ENCODE data around the gene MRPS7.

The MRPS7 gene

GRCh38 chr17:75245011-75245410 lies 16.7 kb upstream of the MRPS7 start:
- H3K9ac ChIP-seq (ENCODE audit: low read depth, low read length, poor library complexity, severe bottlenecking): no peak overlapping the region
- TF ChIP-seq EZH2phosphoT487 (IDR thresholded peaks at IDR 0.05; ENCODE audit: borderline replicate concordance): no peak
- TF ChIP-seq CTCF (conservative IDR thresholded peaks at IDR 0.05; ENCODE audit: low read length): no peak
- H3K36me3 ChIP-seq (ENCODE audit: insufficient read depth, low read length): peaks cover 66% of the 10 kb centered on the region; the same call in 1 of the 2 replicates
- no peaks in the 10 kb centered on the region for H4K20me1 ChIP-seq (ENCODE audit: insufficient read depth, low read length, poor library complexity, severe bottlenecking)
- H3K79me2 ChIP-seq (ENCODE audit: insufficient read depth, low read length): peaks cover 7% of the 10 kb centered on the region; the same call in 1 of the 2 replicates
- no peaks in the 10 kb centered on the region for H3K9me2 ChIP-seq (replicated peaks; ENCODE audit: low read depth, low read length)
- H2AFZ ChIP-seq (ENCODE audit: low read length): no peak overlapping the region
- H3K4me2 ChIP-seq (ENCODE audit: low read depth, low read length, poor library complexity, severe bottlenecking): no peak overlapping the region
- no peak overlapping the region for H3K4me3 ChIP-seq (ENCODE audit: low read length, poor library complexity, severe bottlenecking)
- H3F3A ChIP-seq (ENCODE audit: low read depth): no peaks in the 10 kb centered on the region
- no peaks in the 10 kb centered on the region for H3K27me3 ChIP-seq (ENCODE audit: insufficient read depth, low read length, poor library complexity, severe bottlenecking)
- no peaks in the 10 kb centered on the region for H3K9me3 ChIP-seq (ENCODE audit: insufficient read depth, low read depth, low read length)
- no peaks in the 10 kb centered on the region for H3K4me1 ChIP-seq (ENCODE audit: insufficient read depth, low read length, poor library complexity, severe bottlenecking)

- Histone ChIP-seq H4K20me1 (ENCODE audit: insufficient read depth, low read length, poor library complexity, severe bottlenecking) (no peaks in the 10 kb centered on the region), H2AFZ (ENCODE audit: low read length) (no peak overlapping the region), H3K36me3 (ENCODE audit: insufficient read depth, low read length) (peaks cover 54% of the 10 kb centered on the region; the same call in 1 of the 2 replicates), H3F3A (ENCODE audit: low read depth) (no peaks in the 10 kb centered on the region), H3K4me2 (ENCODE audit: low read depth, low read length, poor library complexity, severe bottlenecking) (no peak overlapping the region), H3K79me2 (ENCODE audit: insufficient read depth, low read length) (peaks cover 17% of the 10 kb centered on the region; the same call in 1 of the 2 replicates), H3K4me1 (ENCODE audit: insufficient read depth, low read length, poor library complexity, severe bottlenecking) (no peaks in the 10 kb centered on the region), H3K9me2 (replicated peaks; ENCODE audit: low read depth, low read length) (no peaks in the 10 kb centered on the region), H3K9me3 (ENCODE audit: insufficient read depth, low read depth, low read length) (no peaks in the 10 kb centered on the region), H3K27me3 (ENCODE audit: insufficient read depth, low read length, poor library complexity, severe bottlenecking) (no peaks in the 10 kb centered on the region), H3K4me3 (ENCODE audit: low read length, poor library complexity, severe bottlenecking) (no peak overlapping the region), H3K9ac (ENCODE audit: low read depth, low read length, poor library complexity, severe bottlenecking) (no peak overlapping the region)
- no peak for TF ChIP-seq CTCF (conservative IDR thresholded peaks at IDR 0.05; ENCODE audit: low read length)
- no peak for TF ChIP-seq EZH2phosphoT487 (IDR thresholded peaks at IDR 0.05; ENCODE audit: borderline replicate concordance)
Measured at GRCh38 chr17:75246404-75246803, 15.3 kb upstream of the MRPS7 start.

- peaks cover 23% of the 10 kb centered on the region; the same call in 1 of the 2 replicates for H3K36me3 ChIP-seq (ENCODE audit: insufficient read depth, low read length)
- no peaks in the 10 kb centered on the region for H4K20me1 ChIP-seq (ENCODE audit: insufficient read depth, low read length, poor library complexity, severe bottlenecking)
- no peak overlapping the region for H3K9ac ChIP-seq (ENCODE audit: low read depth, low read length, poor library complexity, severe bottlenecking)
- no peaks in the 10 kb centered on the region for H3K9me2 ChIP-seq (replicated peaks; ENCODE audit: low read depth, low read length)
- no peak for TF ChIP-seq CTCF (conservative IDR thresholded peaks at IDR 0.05; ENCODE audit: low read length)
- H3K4me2 ChIP-seq (ENCODE audit: low read depth, low read length, poor library complexity, severe bottlenecking): no peak overlapping the region
- H3K4me3 ChIP-seq (ENCODE audit: low read length, poor library complexity, severe bottlenecking): no peak overlapping the region
- H3K27me3 ChIP-seq (ENCODE audit: insufficient read depth, low read length, poor library complexity, severe bottlenecking): no peaks in the 10 kb centered on the region
- H3K4me1 ChIP-seq (ENCODE audit: insufficient read depth, low read length, poor library complexity, severe bottlenecking): no peaks in the 10 kb centered on the region
- H3F3A ChIP-seq (ENCODE audit: low read depth): no peaks in the 10 kb centered on the region
- H3K79me2 ChIP-seq (ENCODE audit: insufficient read depth, low read length): peaks cover 22% of the 10 kb centered on the region; the same call in 1 of the 2 replicates
- no peaks in the 10 kb centered on the region for H3K9me3 ChIP-seq (ENCODE audit: insufficient read depth, low read depth, low read length)
- no peak overlapping the region for H2AFZ ChIP-seq (ENCODE audit: low read length)
Measured at GRCh38 chr17:75249564-75249963, 12.1 kb upstream of the MRPS7 start.
